Measurements from ENCODE around the gene STS. TPM values are rescaled to one million over a fixed set of nuclear protein-coding genes. Genes with fewer than 3 reads are reported as not detected.

STS gene
- total RNA-seq, 1 experiment from 2014 or later = 0.54 TPM

- intact Hi-C loops (cut with micrococcal nuclease) = no loop called here
- H3K9me3 ChIP-seq (ENCODE audit: control insufficient read depth in 1 of 2, insufficient read depth in 1 of 2, low read depth in 1 of 2, low read length in 2 of 2) = no peaks in the 10 kb centered on the region
- H3K79me2 ChIP-seq (ENCODE audit: insufficient read depth, low read length) = peaks cover 4% of the 10 kb centered on the region; the same call in 1 of the 2 replicates
- H3K9me2 ChIP-seq (ENCODE audit: insufficient read depth) = no peaks in the 10 kb centered on the region
- no peak overlapping the region for H3K27ac ChIP-seq (ENCODE audit: low read depth, low read length)
- no peak overlapping the region for H3K4me3 ChIP-seq (replicated peaks in 1 of 2; ENCODE audit: low read depth in 1 of 2, low read length in 2 of 2)
- TF ChIP-seq CTCF (IDR thresholded peaks at IDR 0.05 in 2 of 3, conservative IDR thresholded peaks at IDR 0.05 in 1 of 3; ENCODE audit: borderline replicate concordance in 1 of 3, insufficient read depth in 1 of 3, low read depth in 2 of 3, low read length in 2 of 3) (no peak), YY1 (IDR thresholded peaks at IDR 0.05; ENCODE audit: extremely low read depth, insufficient replicate concordance, low read depth, low read length) (no peak), ZBTB33 (IDR thresholded peaks at IDR 0.05; ENCODE audit: extremely low read depth, insufficient replicate concordance, low read length) (no peak), EGR1 (IDR thresholded peaks at IDR 0.05; ENCODE audit: low read depth) (no peak), SP1 (IDR thresholded peaks at IDR 0.05; ENCODE audit: low read depth) (no peak), REST (IDR thresholded peaks at IDR 0.05; ENCODE audit: low read depth) (no peak), RAD21 (IDR thresholded peaks at IDR 0.05; ENCODE audit: low read depth) (no peak), SIN3A (IDR thresholded peaks at IDR 0.05; ENCODE audit: low read depth) (no peak), POLR2AphosphoS5 (IDR thresholded peaks at IDR 0.05; ENCODE audit: low read depth, low read length) (no peak), EZH2 (IDR thresholded peaks at IDR 0.05) (no peak)
- no peaks in the 10 kb centered on the region for H4K20me1 ChIP-seq (ENCODE audit: insufficient read depth)
- ChIA-PET CTCF (no interaction called here), RAD21 (ENCODE audit: low non-redundant PET in 1 of 2, low total read pairs in 2 of 2, uncharacterized antibody in 2 of 2, unreplicated experiment in 2 of 2) (no interaction called here), POLR2A (no interaction called here)
- no peak overlapping the region for H3K9ac ChIP-seq (ENCODE audit: low read length)
- no peak overlapping the region for H3K4me2 ChIP-seq (ENCODE audit: low read length)
- BruUV-seq (replicated peaks) = no TSS peak
- no peak overlapping the region for H2AFZ ChIP-seq (ENCODE audit: low read depth, low read length, poor library complexity, severe bottlenecking)
- DNase-seq (ENCODE audit: low read depth, low spot score) = no peak
- peaks cover 0 to 5% of the 10 kb centered on the region in 2 experiments; a peak in 1 of 4 replicates for H3K4me1 ChIP-seq (ENCODE audit: control insufficient read depth in 1 of 2, insufficient read depth in 2 of 2, low read length in 2 of 2)
- H3K27me3 ChIP-seq (ENCODE audit: insufficient read depth, low read length) = no peaks in the 10 kb centered on the region
- no peak for ATAC-seq
- H3K36me3 ChIP-seq (ENCODE audit: control insufficient read depth in 1 of 2, insufficient read depth in 2 of 2, low read length in 2 of 2) = no peaks in the 10 kb centered on the region
Observed at GRCh38 chrX:7111518-7111917, 36.0 kb upstream of the STS start.
